LNCaP clone FGC (cell line): Measurements from ENCODE around the gene NCF2.
A peak's percentile ranks its signal among the peaks of the same experiment; 100 is the strongest.

Source experiments
- DNase-seq: peaks from one replicate; pipeline ENCODE4 v3.0.0-alpha.2; 2011; ENCODE audit warnings: low read depth
- H3K4me3 ChIP-seq: 2 replicates; pipeline ENCODE4 v1.5.1; 2011; ENCODE audit warnings: mild to moderate bottlenecking, low read depth, low read length, control low read depth
- TF ChIP-seq, protein P1 (sequence below): IDR thresholded peaks from 2 replicates; pipeline ENCODE4 v1.5.1; 2012; ENCODE audit warnings: mild to moderate bottlenecking; ENCODE audit not compliant: control insufficient read depth, insufficient read depth; ENCODE audit errors: extremely low read depth

NCF2 gene

DNA sequence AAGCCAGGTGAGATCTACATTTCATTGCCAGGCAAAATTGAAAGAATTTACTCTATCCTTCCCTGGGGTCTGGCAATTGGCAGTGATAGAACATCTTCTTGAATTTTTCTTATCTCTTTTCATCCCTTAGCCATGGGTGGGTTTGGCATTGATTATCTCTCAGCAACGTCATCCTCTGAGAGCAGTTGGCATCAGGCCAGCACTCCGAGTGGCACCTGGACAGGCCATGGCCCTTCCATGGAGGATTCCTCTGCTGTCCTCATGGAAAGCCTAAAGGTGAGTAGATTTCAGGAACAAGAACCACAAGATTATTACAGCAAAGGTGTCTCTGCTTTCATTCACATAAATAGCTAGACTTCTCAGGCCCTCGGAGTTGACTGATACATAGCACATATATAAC is 39.3 kb downstream of the NCF2 start:
- no peak overlapping the region for H3K4me3 ChIP-seq
- no peak for DNase-seq
- TF ChIP-seq, protein P1, sequence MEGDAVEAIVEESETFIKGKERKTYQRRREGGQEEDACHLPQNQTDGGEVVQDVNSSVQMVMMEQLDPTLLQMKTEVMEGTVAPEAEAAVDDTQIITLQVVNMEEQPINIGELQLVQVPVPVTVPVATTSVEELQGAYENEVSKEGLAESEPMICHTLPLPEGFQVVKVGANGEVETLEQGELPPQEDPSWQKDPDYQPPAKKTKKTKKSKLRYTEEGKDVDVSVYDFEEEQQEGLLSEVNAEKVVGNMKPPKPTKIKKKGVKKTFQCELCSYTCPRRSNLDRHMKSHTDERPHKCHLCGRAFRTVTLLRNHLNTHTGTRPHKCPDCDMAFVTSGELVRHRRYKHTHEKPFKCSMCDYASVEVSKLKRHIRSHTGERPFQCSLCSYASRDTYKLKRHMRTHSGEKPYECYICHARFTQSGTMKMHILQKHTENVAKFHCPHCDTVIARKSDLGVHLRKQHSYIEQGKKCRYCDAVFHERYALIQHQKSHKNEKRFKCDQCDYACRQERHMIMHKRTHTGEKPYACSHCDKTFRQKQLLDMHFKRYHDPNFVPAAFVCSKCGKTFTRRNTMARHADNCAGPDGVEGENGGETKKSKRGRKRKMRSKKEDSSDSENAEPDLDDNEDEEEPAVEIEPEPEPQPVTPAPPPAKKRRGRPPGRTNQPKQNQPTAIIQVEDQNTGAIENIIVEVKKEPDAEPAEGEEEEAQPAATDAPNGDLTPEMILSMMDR: no peak

DNA sequence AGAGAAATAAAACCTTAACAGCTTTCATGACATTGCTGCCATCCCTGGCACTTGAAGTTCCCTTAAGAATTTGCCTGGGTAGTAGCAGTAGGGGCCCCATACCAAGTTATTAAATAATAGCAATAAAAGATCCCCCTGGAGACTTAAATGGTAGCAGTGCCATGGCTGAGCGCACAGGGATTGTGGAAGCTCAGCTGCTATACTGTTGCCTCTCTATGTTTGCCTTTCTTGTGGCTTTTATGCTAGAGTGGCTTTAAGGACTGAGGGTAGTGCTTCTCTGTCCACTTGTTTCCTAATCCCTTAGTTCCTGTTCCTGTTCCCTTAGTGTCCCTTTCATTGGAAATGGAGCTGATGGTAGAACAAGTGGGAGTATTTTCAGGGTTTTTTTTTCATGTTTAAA is 42.1 kb downstream of the NCF2 start:
- no peak for DNase-seq
- TF ChIP-seq, protein P1: no peak
- H3K4me3 ChIP-seq: no peak overlapping the region

DNA sequence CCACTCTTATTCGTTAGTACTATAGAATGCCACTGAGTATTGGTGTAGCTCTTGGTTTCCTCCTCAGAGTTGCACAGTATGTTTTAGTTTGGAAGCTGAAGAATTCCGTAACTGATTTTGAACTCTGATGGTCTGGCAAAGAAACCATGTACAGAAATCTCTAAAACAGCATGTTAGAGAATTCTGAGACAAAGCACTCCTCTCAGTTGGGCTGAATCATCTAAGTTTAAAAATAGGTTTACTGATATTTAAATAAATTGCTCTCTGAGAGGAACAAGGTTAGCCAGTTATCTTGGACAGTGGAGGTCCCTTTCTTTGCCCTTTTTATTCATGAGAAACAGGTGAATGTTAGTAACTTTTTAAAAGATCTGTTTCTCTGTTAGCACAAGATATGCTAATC is 43.8 kb downstream of the NCF2 start:
- no peak for DNase-seq
- TF ChIP-seq, protein P1: no peak
- no peak overlapping the region for H3K4me3 ChIP-seq

DNA sequence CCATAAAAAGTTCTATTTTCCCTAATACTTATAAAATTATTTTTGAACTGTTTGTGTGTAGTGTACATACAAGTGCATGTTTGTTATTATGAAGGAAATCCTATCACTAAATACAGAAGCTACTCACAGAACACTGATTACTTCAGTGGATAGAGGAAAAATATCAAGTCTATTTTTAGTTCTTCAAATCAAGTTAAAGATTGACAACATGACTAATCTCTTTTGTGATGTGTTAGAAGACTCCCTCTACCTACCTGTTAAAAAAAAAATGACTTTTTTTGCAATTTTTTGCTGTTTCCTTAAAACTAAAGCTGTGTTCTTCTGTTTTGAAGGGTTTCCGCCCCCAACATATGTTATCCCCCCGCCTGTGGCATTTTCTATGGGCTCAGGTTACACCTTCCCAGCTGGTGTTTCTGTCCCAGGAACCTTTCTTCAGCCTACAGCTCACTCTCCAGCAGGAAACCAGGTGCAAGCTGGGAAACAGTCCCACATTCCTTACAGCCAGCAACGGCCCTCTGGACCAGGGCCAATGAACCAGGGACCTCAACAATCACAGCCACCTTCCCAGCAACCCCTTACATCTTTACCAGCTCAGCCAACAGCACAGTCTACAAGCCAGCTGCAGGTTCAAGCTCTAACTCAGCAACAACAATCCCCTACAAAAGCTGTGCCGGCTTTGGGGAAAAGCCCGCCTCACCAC is 45.5 kb downstream of the NCF2 start:
- DNase-seq: no peak
- no peak overlapping the region for H3K4me3 ChIP-seq
- TF ChIP-seq, protein P1: no peak

DNA sequence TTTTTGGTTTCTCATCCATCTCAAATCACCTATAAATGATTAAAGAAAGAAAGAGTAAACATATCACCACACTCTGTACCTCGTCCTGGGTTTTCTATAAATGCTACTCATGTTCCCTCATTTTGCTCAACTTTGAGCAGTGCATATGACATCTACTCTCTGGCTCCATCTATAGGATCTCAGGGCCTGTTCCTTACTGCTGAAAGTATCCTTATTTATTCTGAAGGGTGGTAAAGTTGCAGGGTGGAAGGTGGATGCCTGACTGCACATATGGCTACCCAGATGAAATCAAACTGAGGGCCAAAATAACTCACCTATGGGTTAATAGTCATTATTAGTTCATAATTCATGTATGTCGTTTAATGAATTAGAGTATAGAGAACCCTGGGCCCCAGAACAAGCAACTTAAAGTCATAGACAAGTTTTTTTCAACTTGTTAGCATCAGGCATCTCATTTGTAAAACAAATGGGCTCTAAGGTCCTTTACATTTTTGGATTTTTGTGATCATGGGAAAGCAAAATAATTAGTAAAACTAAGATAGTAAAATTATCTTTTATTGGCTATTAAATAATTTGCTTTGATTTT is 46.5 kb downstream of the NCF2 start:
- TF ChIP-seq, protein P1: peak; percentile 85
- no peak for DNase-seq
- H3K4me3 ChIP-seq: no peak overlapping the region

DNA sequence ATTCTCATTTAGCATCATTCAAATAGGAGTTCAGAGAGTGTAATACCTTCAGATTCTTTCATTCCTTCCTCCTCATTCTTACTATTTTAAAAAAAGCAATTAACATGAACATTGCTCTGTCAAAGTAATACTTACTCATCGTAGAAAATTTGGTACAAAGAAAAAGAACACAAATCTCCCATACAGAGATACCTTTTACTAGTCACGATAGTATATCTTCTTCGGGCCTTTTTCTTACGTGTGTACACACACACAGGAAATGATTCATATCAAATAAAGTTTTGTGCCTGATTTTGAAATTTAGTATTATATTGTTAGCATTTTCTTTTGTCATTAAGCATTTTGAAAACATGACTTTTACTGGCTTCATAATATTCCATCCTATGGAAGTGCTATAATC is 52.9 kb downstream of the NCF2 start:
- no peak for DNase-seq
- TF ChIP-seq, protein P1: no peak
- no peak overlapping the region for H3K4me3 ChIP-seq
